Measurements from ENCODE around the gene SUOX. TPM values are rescaled to one million over a fixed set of nuclear protein-coding genes. Genes with fewer than 3 reads are reported as not detected.

The SUOX gene
- total RNA-seq, 4 donors from 2014 or later, result 16.5 to 38.9 (median 27.0) TPM

GRCh38 chr12:56007564-56008559, 10.8 kb downstream of the SUOX start:
- Histone ChIP-seq H3K36me3 (peaks cover 0 to 9% (median 0%) of the 10 kb centered on the region in 3 donors), H3K4me3 (peak overlapping the region; percentile 84 to 94 (median 88)), H3K27me3 (no peaks in the 10 kb centered on the region), H3K27ac (peak overlapping the region; percentile 85 to 94 (median 91)), H3K4me1 (peaks cover 0 to 22% (median 0%) of the 10 kb centered on the region in 4 donors), H3K9me3 (no peaks in the 10 kb centered on the region)
- TF ChIP-seq POLR2A (IDR thresholded peaks at IDR 0.05), result no peak
- no peak for TF ChIP-seq CTCF (IDR thresholded peaks at IDR 0.05)
- peak; percentile 79 to 85 (median 79) for DNase-seq

- Histone ChIP-seq H3K27me3 (no peaks in the 10 kb centered on the region), H3K4me3 (no peak overlapping the region), H3K9me3 (no peaks in the 10 kb centered on the region), H3K36me3 (no peaks in the 10 kb centered on the region), H3K27ac (peak overlapping the region in 2 of 4 donors; percentile 30 to 63), H3K4me1 (peaks cover 0 to 40% (median 0%) of the 10 kb centered on the region in 4 donors)
- peak in 1 of 3 donors; percentile 58 for DNase-seq
- no peak for TF ChIP-seq CTCF (IDR thresholded peaks at IDR 0.05)
- no peak for TF ChIP-seq POLR2A (IDR thresholded peaks at IDR 0.05)
Observed at GRCh38 chr12:56010111-56010570, 13.1 kb downstream of the SUOX start.

DNA sequence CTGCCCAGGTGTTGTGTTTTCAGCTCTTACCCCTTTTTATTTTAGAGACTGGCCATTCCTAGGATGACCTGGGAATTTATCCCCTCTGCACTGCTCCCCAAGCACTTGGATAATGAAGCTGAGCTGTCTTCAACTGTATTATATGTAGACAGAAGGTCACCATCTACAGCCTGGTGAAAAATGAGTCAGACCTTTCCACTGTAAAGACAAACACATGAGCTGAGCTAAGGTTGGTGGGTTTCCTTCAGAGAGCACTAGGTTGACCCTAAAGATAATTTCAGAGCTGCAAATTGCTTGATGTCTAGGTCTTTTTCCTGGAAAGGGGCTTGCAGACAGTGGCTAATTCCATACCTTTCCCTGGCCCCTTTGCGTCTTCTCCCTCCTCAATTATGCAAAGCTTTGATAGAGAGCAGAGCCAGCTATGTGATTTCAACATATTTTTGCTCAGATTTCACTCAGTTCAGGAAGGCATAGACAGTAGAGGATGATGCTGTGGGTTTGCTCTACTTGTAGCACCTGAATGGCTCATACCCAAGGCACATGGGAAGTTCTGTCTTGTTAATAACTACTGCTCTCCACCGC, 14.5 kb downstream of the SUOX start:
- H3K27ac ChIP-seq, result no peak overlapping the region
- DNase-seq, result no peak

GRCh38 chr12:56013482-56013881, 16.4 kb downstream of the SUOX start:
- TF ChIP-seq CTCF (IDR thresholded peaks at IDR 0.05) (no peak), POLR2A (IDR thresholded peaks at IDR 0.05) (no peak)
- Histone ChIP-seq H3K27me3 (no peaks in the 10 kb centered on the region), H3K27ac (peak overlapping the region in 2 of 4 donors; percentile 10 to 35), H3K9me3 (no peaks in the 10 kb centered on the region), H3K4me1 (peaks cover 0 to 32% (median 0%) of the 10 kb centered on the region in 4 donors), H3K4me3 (no peak overlapping the region), H3K36me3 (no peaks in the 10 kb centered on the region)
- no peak for DNase-seq

More for the DNA sequence above, 14.5 kb downstream of the SUOX start:
- Histone ChIP-seq H3K4me3 (no peak overlapping the region), H3K27me3 (no peaks in the 10 kb centered on the region), H3K36me3 (no peaks in the 10 kb centered on the region), H3K9me3 (no peaks in the 10 kb centered on the region), H3K4me1 (peaks cover 0 to 43% (median 0%) of the 10 kb centered on the region in 4 donors)
- TF ChIP-seq POLR2A (IDR thresholded peaks at IDR 0.05) (no peak), CTCF (IDR thresholded peaks at IDR 0.05) (no peak)

DNA sequence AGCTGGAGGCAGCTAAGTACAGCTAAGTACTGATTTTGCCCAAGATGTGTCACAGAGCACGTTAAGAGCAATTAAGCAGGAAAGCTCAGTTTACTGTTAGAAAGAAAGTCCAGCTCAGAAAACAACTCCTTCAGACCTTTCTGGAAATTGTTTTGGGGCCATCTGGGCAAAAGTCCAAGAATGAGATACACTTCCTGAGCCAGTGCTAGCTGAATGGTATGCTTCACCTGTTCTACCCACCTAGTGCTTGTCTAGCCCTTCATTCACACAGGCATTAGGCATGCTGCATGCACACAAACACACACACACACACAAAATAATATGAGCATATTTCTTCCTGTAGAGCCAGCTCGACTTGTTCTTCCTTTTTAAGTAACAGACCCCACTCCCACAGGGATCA, 17.1 kb downstream of the SUOX start:
- no peaks in the 10 kb centered on the region for H3K9me3 ChIP-seq
- H3K36me3 ChIP-seq, result no peaks in the 10 kb centered on the region
- DNase-seq, result no peak
- H3K4me3 ChIP-seq, result no peak overlapping the region
- H3K4me1 ChIP-seq, result peaks cover 0 to 31% (median 0%) of the 10 kb centered on the region in 4 donors
- H3K27ac ChIP-seq, result no peak overlapping the region
- no peaks in the 10 kb centered on the region for H3K27me3 ChIP-seq
- no peak for TF ChIP-seq POLR2A (IDR thresholded peaks at IDR 0.05)
